Measurements from ENCODE around the gene VPS33A. TPM values are rescaled to one million over a fixed set of nuclear protein-coding genes. Genes with fewer than 3 reads are reported as not detected.

VPS33A gene
- total and polyA plus RNA-seq, 4 donors: 6.4 to 14.9 (median 10.0) TPM

- Histone ChIP-seq H3K27me3 (ENCODE audit: control insufficient read depth in 4 of 4, insufficient read depth in 4 of 4, low read length in 3 of 4) (no peaks in the 10 kb centered on the region), H3K4me1 (ENCODE audit: control insufficient read depth in 4 of 4, insufficient read depth in 4 of 4, low read length in 3 of 4) (no peaks in the 10 kb centered on the region), H3K9me3 (ENCODE audit: control insufficient read depth in 4 of 4, low read length in 3 of 4) (no peaks in the 10 kb centered on the region), H3K36me3 (ENCODE audit: control insufficient read depth in 4 of 4, insufficient read depth in 3 of 4, low read depth in 1 of 4, low read length in 3 of 4) (peaks cover 4 to 37% (median 22%) of the 10 kb centered on the region in 4 donors), H3K27ac (ENCODE audit: low read depth in 1 of 2, low read length in 2 of 2) (no peak overlapping the region), H3K9ac (ENCODE audit: low read depth in 1 of 2, low read length in 2 of 2) (no peak overlapping the region), H3K4me3 (ENCODE audit: low read depth in 1 of 3, low read length in 3 of 3) (no peak overlapping the region)
- TF ChIP-seq HNF4A (conservative IDR thresholded peaks at IDR 0.05): no peak
- 98% methylated on average over 5 of the region's 5 CpGs for WGBS
- DNase-seq (ENCODE audit: low spot score): no peak
These were observed 17.4 kb upstream of the VPS33A start for GRCh38 chr12:122283680-122284079.

GRCh38 chr12:122282061-122282460 lies 15.8 kb upstream of the VPS33A start:
- TF ChIP-seq YY1 (IDR thresholded peaks at IDR 0.05) (no peak), FOXA1 (IDR thresholded peaks at IDR 0.05) (no peak), TAF1 (conservative IDR thresholded peaks at IDR 0.05) (no peak), REST (IDR thresholded peaks at IDR 0.05) (no peak)
- Histone ChIP-seq H3K27me3 (ENCODE audit: control insufficient read depth in 4 of 4, insufficient read depth in 4 of 4, low read length in 3 of 4) (no peaks in the 10 kb centered on the region), H3K4me3 (ENCODE audit: low read depth in 1 of 3, low read length in 3 of 3) (no peak overlapping the region), H3K36me3 (ENCODE audit: control insufficient read depth in 4 of 4, insufficient read depth in 3 of 4, low read depth in 1 of 4, low read length in 3 of 4) (peaks cover 7 to 37% (median 24%) of the 10 kb centered on the region in 4 donors), H3K9me3 (ENCODE audit: control insufficient read depth in 4 of 4, low read length in 3 of 4) (no peaks in the 10 kb centered on the region), H3K27ac (ENCODE audit: low read depth in 1 of 2, low read length in 2 of 2) (no peak overlapping the region), H3K9ac (ENCODE audit: low read depth in 1 of 2, low read length in 2 of 2) (no peak overlapping the region), H3K4me1 (ENCODE audit: control insufficient read depth in 4 of 4, insufficient read depth in 4 of 4, low read length in 3 of 4) (no peaks in the 10 kb centered on the region)
- 90% methylated on average over 4 of the region's 4 CpGs for WGBS
- no peak for DNase-seq (ENCODE audit: low spot score)

- Histone ChIP-seq H3K36me3 (ENCODE audit: control insufficient read depth in 4 of 4, insufficient read depth in 3 of 4, low read depth in 1 of 4, low read length in 3 of 4) (peaks cover 9 to 51% (median 38%) of the 10 kb centered on the region in 4 donors), H3K27me3 (ENCODE audit: control insufficient read depth in 4 of 4, insufficient read depth in 4 of 4, low read length in 3 of 4) (no peaks in the 10 kb centered on the region), H3K4me1 (ENCODE audit: control insufficient read depth in 4 of 4, insufficient read depth in 4 of 4, low read length in 3 of 4) (no peaks in the 10 kb centered on the region), H3K27ac (ENCODE audit: low read depth in 1 of 2, low read length in 2 of 2) (no peak overlapping the region), H3K9me3 (ENCODE audit: control insufficient read depth in 4 of 4, low read length in 3 of 4) (no peaks in the 10 kb centered on the region), H3K9ac (ENCODE audit: low read depth in 1 of 2, low read length in 2 of 2) (no peak overlapping the region), H3K4me3 (ENCODE audit: low read depth in 1 of 3, low read length in 3 of 3) (no peak overlapping the region)
- WGBS: 85% methylated on average over 7 of the region's 7 CpGs
- no peak for TF ChIP-seq ATF3 (IDR thresholded peaks at IDR 0.05)
- no peak for TF ChIP-seq NR2F2 (IDR thresholded peaks at IDR 0.05)
- TF ChIP-seq GABPA (IDR thresholded peaks at IDR 0.05 in 1 of 2, conservative IDR thresholded peaks at IDR 0.05 in 1 of 2): no peak
- no peak for TF ChIP-seq FOXA1 (IDR thresholded peaks at IDR 0.05)
- no peak for DNase-seq (ENCODE audit: low spot score)
These were observed 9.9 kb upstream of the VPS33A start for GRCh38 chr12:122276242-122276641.

GRCh38 chr12:122275459-122275858 lies 9.2 kb upstream of the VPS33A start:
- TF ChIP-seq CTCF (IDR thresholded peaks at IDR 0.05; ENCODE audit: low read depth, low read length, missing input control) (no peak), RAD21 (IDR thresholded peaks at IDR 0.05) (no peak)
- H3K27me3 ChIP-seq (ENCODE audit: control insufficient read depth in 4 of 4, insufficient read depth in 4 of 4, low read length in 3 of 4): no peaks in the 10 kb centered on the region
- H3K4me3 ChIP-seq (ENCODE audit: low read depth in 1 of 3, low read length in 3 of 3): no peak overlapping the region
- no peak overlapping the region for H3K9ac ChIP-seq (ENCODE audit: low read depth in 1 of 2, low read length in 2 of 2)
- no peak overlapping the region for H3K27ac ChIP-seq (ENCODE audit: low read depth in 1 of 2, low read length in 2 of 2)
- peaks cover 8 to 44% (median 35%) of the 10 kb centered on the region in 4 donors for H3K36me3 ChIP-seq (ENCODE audit: control insufficient read depth in 4 of 4, insufficient read depth in 3 of 4, low read depth in 1 of 4, low read length in 3 of 4)
- 94% methylated on average over 8 of the region's 8 CpGs for WGBS
- no peaks in the 10 kb centered on the region for H3K9me3 ChIP-seq (ENCODE audit: control insufficient read depth in 4 of 4, low read length in 3 of 4)
- no peaks in the 10 kb centered on the region for H3K4me1 ChIP-seq (ENCODE audit: control insufficient read depth in 4 of 4, insufficient read depth in 4 of 4, low read length in 3 of 4)
- no peak for DNase-seq (ENCODE audit: low spot score)
